Measurements from ENCODE around the gene SIPA1L3.

Gene SIPA1L3

GRCh38 chr19:38060331-38060730, 153.3 kb downstream of the SIPA1L3 start:
- Histone ChIP-seq H3K9me2 (ENCODE audit: low read depth, low read length) (no peaks in the 10 kb centered on the region), H3K27ac (ENCODE audit: low read depth, low read length, poor library complexity, severe bottlenecking) (peak overlapping the region; percentile 96), H3K79me2 (ENCODE audit: insufficient read depth, low read length) (no peaks in the 10 kb centered on the region), H3K4me1 (ENCODE audit: insufficient read depth, low read length, severe bottlenecking) (peaks cover 73% of the 10 kb centered on the region), H3K27me3 (ENCODE audit: insufficient read depth, low read length) (no peaks in the 10 kb centered on the region), H2AFZ (ENCODE audit: low read length) (no peak overlapping the region), H3K9ac (ENCODE audit: low read length) (peak overlapping the region; percentile 18; the same call in 1 of the 2 replicates), H3K9me3 (ENCODE audit: low read length) (no peaks in the 10 kb centered on the region), H3K4me3 (ENCODE audit: low read depth, low read length, poor library complexity, severe bottlenecking) (no peak overlapping the region), H3F3A (ENCODE audit: insufficient read depth, low read length) (peaks cover 5% of the 10 kb centered on the region; the same call in 1 of the 2 replicates), H4K20me1 (ENCODE audit: insufficient read depth, low read length) (no peaks in the 10 kb centered on the region), H3K36me3 (ENCODE audit: insufficient read depth, low read length) (no peaks in the 10 kb centered on the region), H3K4me2 (ENCODE audit: low read length) (peak overlapping the region; percentile 35; the same call in 1 of the 2 replicates)
- TF ChIP-seq CTCF (IDR thresholded peaks at IDR 0.05; ENCODE audit: low read length), result no peak
- TF ChIP-seq EZH2 (IDR thresholded peaks at IDR 0.05; ENCODE audit: borderline replicate concordance, low read length), result no peak

GRCh38 chr19:38061294-38061693, 154.3 kb downstream of the SIPA1L3 start:
- H3K27ac ChIP-seq (ENCODE audit: low read depth, low read length, poor library complexity, severe bottlenecking), result peak overlapping the region; percentile 96
- no peaks in the 10 kb centered on the region for H3K27me3 ChIP-seq (ENCODE audit: insufficient read depth, low read length)
- no peaks in the 10 kb centered on the region for H3K9me2 ChIP-seq (ENCODE audit: low read depth, low read length)
- no peaks in the 10 kb centered on the region for H3K9me3 ChIP-seq (ENCODE audit: low read length)
- no peaks in the 10 kb centered on the region for H3K79me2 ChIP-seq (ENCODE audit: insufficient read depth, low read length)
- no peak overlapping the region for H3K9ac ChIP-seq (ENCODE audit: low read length)
- TF ChIP-seq EZH2 (IDR thresholded peaks at IDR 0.05; ENCODE audit: borderline replicate concordance, low read length) (no peak), CTCF (IDR thresholded peaks at IDR 0.05; ENCODE audit: low read length) (no peak)
- H2AFZ ChIP-seq (ENCODE audit: low read length), result no peak overlapping the region
- peaks cover 64% of the 10 kb centered on the region for H3K4me1 ChIP-seq (ENCODE audit: insufficient read depth, low read length, severe bottlenecking)
- H3K36me3 ChIP-seq (ENCODE audit: insufficient read depth, low read length), result no peaks in the 10 kb centered on the region
- no peak overlapping the region for H3K4me3 ChIP-seq (ENCODE audit: low read depth, low read length, poor library complexity, severe bottlenecking)
- no peak overlapping the region for H3K4me2 ChIP-seq (ENCODE audit: low read length)
- peaks cover 4% of the 10 kb centered on the region; the same call in 1 of the 2 replicates for H3F3A ChIP-seq (ENCODE audit: insufficient read depth, low read length)
- H4K20me1 ChIP-seq (ENCODE audit: insufficient read depth, low read length), result no peaks in the 10 kb centered on the region

GRCh38 chr19:38062959-38063761, 156.2 kb downstream of the SIPA1L3 start:
- Histone ChIP-seq H3K4me2 (ENCODE audit: low read length) (no peak overlapping the region), H3K36me3 (ENCODE audit: insufficient read depth, low read length) (no peaks in the 10 kb centered on the region), H4K20me1 (ENCODE audit: insufficient read depth, low read length) (no peaks in the 10 kb centered on the region), H2AFZ (ENCODE audit: low read length) (no peak overlapping the region), H3K27me3 (ENCODE audit: insufficient read depth, low read length) (no peaks in the 10 kb centered on the region), H3K79me2 (ENCODE audit: insufficient read depth, low read length) (no peaks in the 10 kb centered on the region), H3K9me2 (ENCODE audit: low read depth, low read length) (no peaks in the 10 kb centered on the region), H3K4me1 (ENCODE audit: insufficient read depth, low read length, severe bottlenecking) (peaks cover 53% of the 10 kb centered on the region), H3F3A (ENCODE audit: insufficient read depth, low read length) (no peaks in the 10 kb centered on the region), H3K4me3 (ENCODE audit: low read depth, low read length, poor library complexity, severe bottlenecking) (no peak overlapping the region), H3K9ac (ENCODE audit: low read length) (no peak overlapping the region), H3K27ac (ENCODE audit: low read depth, low read length, poor library complexity, severe bottlenecking) (peak overlapping the region; percentile 57), H3K9me3 (ENCODE audit: low read length) (no peaks in the 10 kb centered on the region)
- TF ChIP-seq CTCF (IDR thresholded peaks at IDR 0.05; ENCODE audit: low read length) (no peak), EZH2 (IDR thresholded peaks at IDR 0.05; ENCODE audit: borderline replicate concordance, low read length) (no peak)

Measured in OCI-LY1 (cell line).